ENCODE data around the gene ZNF547.
"Not testable (repeated sequence)": the region's sequence is repeated elsewhere in the genome, so short reads cannot be mapped to it uniquely, and the experiment has no call there.

Gene ZNF547

DNA sequence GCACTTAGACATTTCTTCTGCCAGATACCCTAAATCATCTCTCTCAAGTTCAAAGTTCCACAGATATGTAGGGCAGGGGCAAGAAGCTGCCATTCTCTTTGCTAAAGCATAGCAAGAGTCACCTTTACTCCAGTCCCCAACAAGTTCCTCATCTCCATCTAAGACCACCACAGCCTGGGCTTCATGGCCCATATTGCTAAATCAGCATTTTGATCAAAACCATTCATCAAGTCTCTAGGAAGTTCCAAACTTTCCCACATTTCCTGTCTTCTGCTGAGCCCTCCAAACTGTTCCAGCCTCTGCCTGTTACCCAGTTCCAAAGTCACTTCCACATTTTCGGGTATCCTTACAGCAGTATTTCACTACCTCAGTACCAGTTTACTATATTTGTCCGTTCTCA is 11.3 kb downstream of the ZNF547 start:
- DNase-seq (ENCODE audit: low spot score), result not testable (repeated sequence)

DNA sequence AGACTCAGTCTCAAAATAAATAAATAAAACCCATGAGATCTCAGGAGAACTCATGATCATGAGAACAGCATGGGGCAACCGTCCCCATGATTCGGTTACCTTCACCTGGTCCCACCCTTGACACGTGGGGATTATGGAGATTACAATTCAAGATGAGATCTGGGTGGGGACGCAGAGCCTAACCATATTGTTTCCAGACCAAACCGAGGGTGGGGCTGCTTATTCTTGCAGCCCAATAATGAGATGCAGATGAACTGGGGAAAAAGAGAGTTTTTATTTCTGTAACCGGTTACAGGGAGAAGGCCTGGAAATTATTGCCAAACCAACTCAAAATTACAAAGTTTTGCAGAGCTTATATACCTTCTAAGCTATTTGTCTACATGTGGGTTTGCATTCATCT is 12.8 kb downstream of the ZNF547 start:
- DNase-seq (ENCODE audit: low spot score), result no peak

GRCh38 chr19:57377498-57378146 is 14.3 kb downstream of the ZNF547 start:
- no peak for DNase-seq (ENCODE audit: low spot score)

DNA sequence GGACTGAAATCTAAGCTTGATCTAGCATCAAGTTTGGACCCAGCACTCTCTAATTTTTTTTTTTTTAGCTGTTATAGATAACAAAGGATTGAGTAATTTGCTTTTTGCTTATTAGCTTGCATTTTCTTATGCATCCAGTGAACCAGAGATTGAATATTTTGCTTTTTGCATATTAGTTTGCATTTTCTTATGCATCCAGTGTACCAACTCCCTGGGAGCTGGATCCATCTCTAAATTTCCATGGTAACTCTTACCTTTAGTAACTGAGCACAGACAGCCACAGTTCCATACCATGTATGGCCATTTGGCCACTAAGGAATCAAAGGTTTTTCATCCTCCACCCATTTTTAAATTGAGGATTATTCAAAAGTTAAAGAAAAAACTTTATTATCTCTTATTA is 17.6 kb downstream of the ZNF547 start:
- no peak for DNase-seq (ENCODE audit: low spot score)

- no peak for DNase-seq (ENCODE audit: low spot score)
These were observed 19.6 kb downstream of the ZNF547 start for GRCh38 chr19:57382806-57383488.

DNA sequence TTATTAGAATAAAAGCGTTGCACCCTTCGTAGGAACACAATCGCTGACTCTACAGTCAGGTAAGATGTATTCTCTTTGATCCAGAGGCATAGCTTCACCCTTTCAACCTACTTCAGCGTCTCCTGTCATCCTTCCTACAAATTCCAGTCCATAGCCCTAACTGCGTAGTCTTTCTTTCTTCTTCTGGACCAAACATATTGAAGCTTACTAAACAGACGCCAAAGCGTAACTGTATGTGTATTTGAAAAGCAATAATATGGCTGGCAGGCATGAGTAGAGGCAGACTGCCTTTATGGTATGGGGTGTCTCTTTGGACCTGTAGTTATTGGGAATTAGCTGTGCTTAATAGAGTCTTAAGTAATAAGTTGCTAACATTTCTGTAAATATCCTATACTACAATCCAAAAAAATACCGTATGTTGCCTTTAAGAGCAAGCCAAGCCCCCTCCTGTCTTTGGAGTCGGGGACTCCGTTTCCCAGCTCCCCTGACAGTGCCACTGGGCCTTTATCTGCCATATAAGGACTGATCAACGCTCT is 25.9 kb downstream of the ZNF547 start:
- DNase-seq (ENCODE audit: low spot score), result no peak

DNA sequence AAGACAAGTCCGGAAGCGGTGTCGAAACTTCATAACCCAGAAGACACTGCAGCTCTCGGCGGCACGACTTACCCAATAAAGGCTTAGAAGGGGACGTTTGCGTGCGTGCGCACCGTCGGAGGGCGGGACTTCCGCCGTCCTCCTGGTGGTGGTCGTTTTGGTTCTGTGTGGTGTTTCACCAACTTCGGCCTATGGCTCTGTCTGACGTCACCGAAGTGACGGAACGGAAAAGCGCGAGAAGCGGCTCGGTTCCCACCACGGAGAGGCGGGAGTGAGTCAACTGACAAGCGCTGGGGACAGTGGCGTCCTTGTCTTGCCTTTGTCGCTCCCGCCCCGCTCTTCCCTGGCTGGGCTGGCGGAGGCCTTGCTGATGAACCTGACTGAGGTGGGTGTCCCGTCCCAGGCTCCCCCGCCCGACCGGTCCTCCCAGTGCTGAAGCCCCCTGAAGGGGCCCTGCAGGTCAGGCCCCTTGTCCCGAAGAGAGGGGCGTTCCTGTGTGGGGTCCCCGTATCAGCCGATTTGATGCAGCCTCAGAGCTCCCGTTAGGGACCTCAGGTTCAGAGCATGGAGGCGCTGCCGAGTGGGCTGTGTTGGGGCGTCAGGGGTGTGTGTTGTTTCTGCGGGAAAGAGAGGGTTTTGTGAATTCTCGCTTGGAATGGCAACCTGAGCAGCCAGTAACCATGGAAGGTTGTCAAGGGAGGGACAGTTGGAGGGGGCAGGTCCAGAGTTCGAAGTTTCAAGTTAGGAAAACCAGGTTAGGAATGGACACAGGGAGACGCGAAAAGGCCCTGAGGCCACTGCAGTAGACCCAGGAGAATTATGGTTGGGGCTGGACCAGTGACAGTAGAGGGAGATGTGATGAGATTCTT is 26.6 kb downstream of the ZNF547 start, which contains the start of gene ZNF548:
Gene ZNF548 (plus strand): TSS at position 125 of the 869 bp plus-strand sequence. CDS start 246 bp downstream, at position 371.
- peak; percentile 98 for DNase-seq (ENCODE audit: low spot score)

DNA sequence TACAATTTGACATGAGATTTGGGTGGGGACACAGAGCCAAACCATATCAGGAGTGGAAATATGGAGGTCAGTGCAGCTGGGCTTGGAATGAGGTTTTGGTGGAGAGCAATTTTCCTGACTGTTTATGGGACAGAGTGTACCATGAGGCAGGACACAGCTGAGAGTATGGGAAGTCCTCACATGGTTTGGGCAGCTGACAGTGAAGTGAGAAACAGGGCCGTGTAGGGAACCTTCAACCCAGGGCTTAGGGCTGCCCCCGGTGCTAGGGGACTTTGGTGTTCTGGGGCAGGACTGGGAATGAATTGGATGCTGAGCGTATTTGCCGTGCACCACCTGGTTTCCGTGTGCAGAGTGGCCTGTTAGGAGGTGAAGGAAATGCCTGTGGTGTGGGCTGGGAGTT is 32.4 kb downstream of the ZNF547 start:
- no peak for DNase-seq (ENCODE audit: low spot score)

- DNase-seq (ENCODE audit: low spot score), result no peak
These were observed 35.5 kb downstream of the ZNF547 start for GRCh38 chr19:57398868-57399267.

- no peak for DNase-seq (ENCODE audit: low spot score)
These were observed 40.6 kb downstream of the ZNF547 start for GRCh38 chr19:57403737-57404563.

DNA sequence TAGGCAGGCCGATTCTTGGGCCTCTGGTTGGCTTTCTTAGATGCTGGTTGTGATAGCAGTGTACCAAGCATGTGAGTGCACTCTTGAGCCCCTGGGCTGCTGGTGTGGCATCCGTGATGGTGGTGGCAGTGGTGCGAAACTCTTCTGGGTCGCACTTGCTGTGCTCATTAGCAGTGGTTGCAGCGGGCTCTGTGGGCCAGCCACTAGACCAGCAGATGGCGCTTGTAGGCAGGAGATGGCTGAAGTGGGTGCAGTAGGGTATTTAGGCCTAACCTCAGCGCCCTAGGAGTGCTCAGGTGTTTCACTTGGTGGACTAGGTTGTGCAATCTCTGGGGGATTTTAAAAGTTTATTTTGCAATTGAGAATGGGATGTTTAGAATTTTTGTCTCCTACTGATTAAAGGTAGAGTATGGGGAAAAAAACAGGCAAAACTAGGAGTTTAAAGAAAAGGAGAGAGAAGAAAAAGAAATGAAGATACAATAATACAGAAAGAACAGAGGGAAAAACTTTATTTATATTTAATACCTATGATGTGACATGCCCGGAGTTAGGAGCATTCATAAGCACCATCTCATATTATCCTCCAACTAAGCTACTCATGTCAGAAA is 43.3 kb downstream of the ZNF547 start:
- no peak for DNase-seq (ENCODE audit: low spot score)

GRCh38 chr19:57410877-57411671 is 47.7 kb downstream of the ZNF547 start, which contains the start of gene ZNF17:
Gene ZNF17 (plus strand): TSS chr19:57411161. CDS start chr19:57413616, 2,455 bp downstream.
- DNase-seq (ENCODE audit: low spot score), result peak; percentile 95

GRCh38 chr19:57419439-57419838 is 56.1 kb downstream of the ZNF547 start:
- no peak for DNase-seq (ENCODE audit: low spot score)

- DNase-seq (ENCODE audit: low spot score), result no peak
These were observed 57.7 kb downstream of the ZNF547 start for GRCh38 chr19:57421037-57421436.

Data from putamen (tissue), 1 donor.